SK-N-SH (cell line): ENCODE results near the gene DDC. TPM values are rescaled to one million over a fixed set of nuclear protein-coding genes. Genes with fewer than 3 reads are reported as not detected.
A peak's percentile ranks its signal among the peaks of the same experiment; 100 is the strongest.

ENCODE experiments used
- EP300 ChIP-seq, 2 experiments: IDR thresholded peaks; 2 replicates each; pipeline versions ENCODE4 v1.4.0 to v1.6.1; 2012; ENCODE audit warnings: borderline replicate concordance in 1 of 2, low read depth in 1 of 2, low read length in 1 of 2
- EZH2phosphoT487 ChIP-seq: fragments of 200-600 bp; sonication (generic); IDR thresholded peaks from 2 replicates; pipeline ENCODE4 v1.6.1; 2017; ENCODE audit warnings: low read depth, mixed run types, mild to moderate bottlenecking, antibody characterized with exemption, moderate library complexity, borderline replicate concordance
- FOSL2 ChIP-seq: IDR thresholded peaks from 2 replicates; pipeline ENCODE4 v1.4.0; 2012; ENCODE audit warnings: low read depth, mild to moderate bottlenecking, moderate library complexity, borderline replicate concordance
- GATA2 ChIP-seq: sonication (generic); formaldehyde crosslinking; IDR thresholded peaks from 2 replicates; pipeline ENCODE4 v1.5.0; 2020; ENCODE audit warnings: mild to moderate bottlenecking, missing genetic modification reagents
- NFIC ChIP-seq: IDR thresholded peaks from 2 replicates; pipeline ENCODE4 v1.4.0; 2012; ENCODE audit warnings: borderline replicate concordance
- POLR2AphosphoS5 ChIP-seq: IDR thresholded peaks from 2 replicates; pipeline ENCODE4 v1.6.1; 2012; ENCODE audit warnings: low read depth, low read length
- RAD21 ChIP-seq: IDR thresholded peaks from 2 replicates; pipeline ENCODE4 v1.6.1; 2012; ENCODE audit warnings: mild to moderate bottlenecking, low read length
- RCOR1 ChIP-seq: fragments of 150-350 bp; IDR thresholded peaks from 2 replicates; pipeline ENCODE4 v1.6.1; 2017; ENCODE audit warnings: antibody characterized with exemption, low read length
- RFX5 ChIP-seq: IDR thresholded peaks from 2 replicates; pipeline ENCODE4 v1.6.1; 2012; ENCODE audit warnings: mild to moderate bottlenecking, improper control_type of control experiment, low read length
- SIN3A ChIP-seq: IDR thresholded peaks from 2 replicates; pipeline ENCODE4 v1.6.1; 2012; ENCODE audit warnings: low read depth, mild to moderate bottlenecking, low read length, moderate library complexity, borderline replicate concordance
- TAF1 ChIP-seq: IDR thresholded peaks from 2 replicates; pipeline ENCODE4 v1.6.1; 2012; ENCODE audit warnings: low read depth, mild to moderate bottlenecking, low read length, moderate library complexity, borderline replicate concordance
- TEAD4 ChIP-seq: IDR thresholded peaks from 2 replicates; pipeline ENCODE4 v1.4.0; 2012; ENCODE audit warnings: mild to moderate bottlenecking, borderline replicate concordance; ENCODE audit not compliant: insufficient read depth
- polyA plus RNA-seq, 3 experiments: library from polyadenylated mRNA; depleted of rRNA; stranded (reverse); fragments of >200 nt; gene quantifications; 2 replicates each; pipeline ENCODE4 v1.2.3, GENCODE V29; 2012
- TF ChIP-seq, protein P1 (sequence below): fragments of 150-350 bp; IDR thresholded peaks from 2 replicates; pipeline ENCODE4 v1.6.1; 2016; ENCODE audit warnings: mild to moderate bottlenecking, low read depth, low read length
- TF ChIP-seq, protein P2 (sequence below): IDR thresholded peaks from 2 replicates; pipeline ENCODE4 v1.6.1; 2012; ENCODE audit warnings: mild to moderate bottlenecking, low read depth, low read length, moderate library complexity
- TF ChIP-seq, protein P3 (sequence below): IDR thresholded peaks from 2 replicates; pipeline ENCODE4 v1.4.0; 2012; ENCODE audit warnings: low read depth, borderline replicate concordance
- TF ChIP-seq, protein P4 (sequence below): fragments of 200-600 bp; sonication (generic); IDR thresholded peaks from 2 replicates; pipeline ENCODE4 v1.6.1; 2017; ENCODE audit warnings: antibody characterized with exemption, mild to moderate bottlenecking, moderate library complexity

Gene DDC
- polyA plus RNA-seq, 1 of the 3 experiments (the other 2 are of a cell fraction), result 1.8 TPM

DNA sequence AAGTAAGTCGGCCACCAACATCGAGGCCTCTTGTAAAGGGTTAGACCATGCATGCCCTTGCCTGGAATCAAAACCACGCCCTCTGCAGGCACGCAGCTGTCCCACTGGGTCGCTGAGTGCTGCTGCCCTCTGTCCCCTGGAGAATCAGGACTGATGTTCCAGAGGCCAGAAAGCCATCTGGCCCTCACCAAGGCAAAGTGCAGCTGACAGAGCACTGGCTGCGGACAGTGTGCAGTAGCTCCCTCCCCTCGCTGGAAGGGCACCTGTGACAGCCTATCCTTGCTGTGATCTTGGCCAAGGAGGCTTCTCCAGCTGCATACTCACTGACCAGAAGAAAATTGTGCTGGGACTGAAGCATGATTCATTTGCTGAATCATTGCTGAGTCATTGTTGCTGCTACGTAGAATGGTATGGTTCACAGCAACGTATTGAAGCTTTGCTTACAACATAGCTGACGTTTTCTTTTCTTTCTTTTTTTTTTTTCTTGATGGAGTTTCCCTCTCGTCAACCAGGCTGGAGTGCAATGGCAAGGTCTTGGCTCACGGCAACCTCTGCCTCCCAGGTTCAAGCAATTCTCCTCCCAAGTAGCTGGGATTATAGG, 30.4 kb downstream of the DDC start (continued):
- no peak for TF ChIP-seq RFX5
- TF ChIP-seq, protein P1, sequence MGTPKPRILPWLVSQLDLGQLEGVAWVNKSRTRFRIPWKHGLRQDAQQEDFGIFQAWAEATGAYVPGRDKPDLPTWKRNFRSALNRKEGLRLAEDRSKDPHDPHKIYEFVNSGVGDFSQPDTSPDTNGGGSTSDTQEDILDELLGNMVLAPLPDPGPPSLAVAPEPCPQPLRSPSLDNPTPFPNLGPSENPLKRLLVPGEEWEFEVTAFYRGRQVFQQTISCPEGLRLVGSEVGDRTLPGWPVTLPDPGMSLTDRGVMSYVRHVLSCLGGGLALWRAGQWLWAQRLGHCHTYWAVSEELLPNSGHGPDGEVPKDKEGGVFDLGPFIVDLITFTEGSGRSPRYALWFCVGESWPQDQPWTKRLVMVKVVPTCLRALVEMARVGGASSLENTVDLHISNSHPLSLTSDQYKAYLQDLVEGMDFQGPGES, result no peak
- TF ChIP-seq FOSL2, result peak; percentile 100
- no peak; the same call in 1 of the 2 replicates for TF ChIP-seq NFIC
- no peak for TF ChIP-seq TEAD4
- TF ChIP-seq RAD21, result peak; percentile 53
- TF ChIP-seq GATA2 (CRISPR knock-in tag), result peak; percentile 65
- TF ChIP-seq EZH2phosphoT487, result no peak
- peak; percentile 54 to 67; a peak in 2 of 4 replicates for TF ChIP-seq EP300 (IDR thresholded peaks at IDR 0.05; ENCODE audit: borderline replicate concordance in 1 of 2, low read depth in 1 of 2, low read length in 1 of 2)
- TF ChIP-seq, protein P2, sequence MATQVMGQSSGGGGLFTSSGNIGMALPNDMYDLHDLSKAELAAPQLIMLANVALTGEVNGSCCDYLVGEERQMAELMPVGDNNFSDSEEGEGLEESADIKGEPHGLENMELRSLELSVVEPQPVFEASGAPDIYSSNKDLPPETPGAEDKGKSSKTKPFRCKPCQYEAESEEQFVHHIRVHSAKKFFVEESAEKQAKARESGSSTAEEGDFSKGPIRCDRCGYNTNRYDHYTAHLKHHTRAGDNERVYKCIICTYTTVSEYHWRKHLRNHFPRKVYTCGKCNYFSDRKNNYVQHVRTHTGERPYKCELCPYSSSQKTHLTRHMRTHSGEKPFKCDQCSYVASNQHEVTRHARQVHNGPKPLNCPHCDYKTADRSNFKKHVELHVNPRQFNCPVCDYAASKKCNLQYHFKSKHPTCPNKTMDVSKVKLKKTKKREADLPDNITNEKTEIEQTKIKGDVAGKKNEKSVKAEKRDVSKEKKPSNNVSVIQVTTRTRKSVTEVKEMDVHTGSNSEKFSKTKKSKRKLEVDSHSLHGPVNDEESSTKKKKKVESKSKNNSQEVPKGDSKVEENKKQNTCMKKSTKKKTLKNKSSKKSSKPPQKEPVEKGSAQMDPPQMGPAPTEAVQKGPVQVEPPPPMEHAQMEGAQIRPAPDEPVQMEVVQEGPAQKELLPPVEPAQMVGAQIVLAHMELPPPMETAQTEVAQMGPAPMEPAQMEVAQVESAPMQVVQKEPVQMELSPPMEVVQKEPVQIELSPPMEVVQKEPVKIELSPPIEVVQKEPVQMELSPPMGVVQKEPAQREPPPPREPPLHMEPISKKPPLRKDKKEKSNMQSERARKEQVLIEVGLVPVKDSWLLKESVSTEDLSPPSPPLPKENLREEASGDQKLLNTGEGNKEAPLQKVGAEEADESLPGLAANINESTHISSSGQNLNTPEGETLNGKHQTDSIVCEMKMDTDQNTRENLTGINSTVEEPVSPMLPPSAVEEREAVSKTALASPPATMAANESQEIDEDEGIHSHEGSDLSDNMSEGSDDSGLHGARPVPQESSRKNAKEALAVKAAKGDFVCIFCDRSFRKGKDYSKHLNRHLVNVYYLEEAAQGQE, result no peak
- TF ChIP-seq, protein P3, sequence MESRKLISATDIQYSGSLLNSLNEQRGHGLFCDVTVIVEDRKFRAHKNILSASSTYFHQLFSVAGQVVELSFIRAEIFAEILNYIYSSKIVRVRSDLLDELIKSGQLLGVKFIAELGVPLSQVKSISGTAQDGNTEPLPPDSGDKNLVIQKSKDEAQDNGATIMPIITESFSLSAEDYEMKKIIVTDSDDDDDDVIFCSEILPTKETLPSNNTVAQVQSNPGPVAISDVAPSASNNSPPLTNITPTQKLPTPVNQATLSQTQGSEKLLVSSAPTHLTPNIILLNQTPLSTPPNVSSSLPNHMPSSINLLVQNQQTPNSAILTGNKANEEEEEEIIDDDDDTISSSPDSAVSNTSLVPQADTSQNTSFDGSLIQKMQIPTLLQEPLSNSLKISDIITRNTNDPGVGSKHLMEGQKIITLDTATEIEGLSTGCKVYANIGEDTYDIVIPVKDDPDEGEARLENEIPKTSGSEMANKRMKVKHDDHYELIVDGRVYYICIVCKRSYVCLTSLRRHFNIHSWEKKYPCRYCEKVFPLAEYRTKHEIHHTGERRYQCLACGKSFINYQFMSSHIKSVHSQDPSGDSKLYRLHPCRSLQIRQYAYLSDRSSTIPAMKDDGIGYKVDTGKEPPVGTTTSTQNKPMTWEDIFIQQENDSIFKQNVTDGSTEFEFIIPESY, result no peak
- TF ChIP-seq POLR2AphosphoS5, result peak; percentile 77; the same call in 1 of the 2 replicates
- peak; percentile 51; the same call in 1 of the 2 replicates for TF ChIP-seq RCOR1
- TF ChIP-seq, protein P4, sequence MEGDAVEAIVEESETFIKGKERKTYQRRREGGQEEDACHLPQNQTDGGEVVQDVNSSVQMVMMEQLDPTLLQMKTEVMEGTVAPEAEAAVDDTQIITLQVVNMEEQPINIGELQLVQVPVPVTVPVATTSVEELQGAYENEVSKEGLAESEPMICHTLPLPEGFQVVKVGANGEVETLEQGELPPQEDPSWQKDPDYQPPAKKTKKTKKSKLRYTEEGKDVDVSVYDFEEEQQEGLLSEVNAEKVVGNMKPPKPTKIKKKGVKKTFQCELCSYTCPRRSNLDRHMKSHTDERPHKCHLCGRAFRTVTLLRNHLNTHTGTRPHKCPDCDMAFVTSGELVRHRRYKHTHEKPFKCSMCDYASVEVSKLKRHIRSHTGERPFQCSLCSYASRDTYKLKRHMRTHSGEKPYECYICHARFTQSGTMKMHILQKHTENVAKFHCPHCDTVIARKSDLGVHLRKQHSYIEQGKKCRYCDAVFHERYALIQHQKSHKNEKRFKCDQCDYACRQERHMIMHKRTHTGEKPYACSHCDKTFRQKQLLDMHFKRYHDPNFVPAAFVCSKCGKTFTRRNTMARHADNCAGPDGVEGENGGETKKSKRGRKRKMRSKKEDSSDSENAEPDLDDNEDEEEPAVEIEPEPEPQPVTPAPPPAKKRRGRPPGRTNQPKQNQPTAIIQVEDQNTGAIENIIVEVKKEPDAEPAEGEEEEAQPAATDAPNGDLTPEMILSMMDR, result peak; percentile 43
- TF ChIP-seq SIN3A, result no peak
- no peak for TF ChIP-seq TAF1
